LNCAP (cell line): ENCODE results near the gene NVL.

Experiments used
- CTCF ChIP-seq: fragments of 450-650 bp; IDR thresholded peaks from 2 replicates; pipeline ENCODE4 v1.5.1; 2017; ENCODE audit warnings: mild to moderate bottlenecking

NVL gene

DNA sequence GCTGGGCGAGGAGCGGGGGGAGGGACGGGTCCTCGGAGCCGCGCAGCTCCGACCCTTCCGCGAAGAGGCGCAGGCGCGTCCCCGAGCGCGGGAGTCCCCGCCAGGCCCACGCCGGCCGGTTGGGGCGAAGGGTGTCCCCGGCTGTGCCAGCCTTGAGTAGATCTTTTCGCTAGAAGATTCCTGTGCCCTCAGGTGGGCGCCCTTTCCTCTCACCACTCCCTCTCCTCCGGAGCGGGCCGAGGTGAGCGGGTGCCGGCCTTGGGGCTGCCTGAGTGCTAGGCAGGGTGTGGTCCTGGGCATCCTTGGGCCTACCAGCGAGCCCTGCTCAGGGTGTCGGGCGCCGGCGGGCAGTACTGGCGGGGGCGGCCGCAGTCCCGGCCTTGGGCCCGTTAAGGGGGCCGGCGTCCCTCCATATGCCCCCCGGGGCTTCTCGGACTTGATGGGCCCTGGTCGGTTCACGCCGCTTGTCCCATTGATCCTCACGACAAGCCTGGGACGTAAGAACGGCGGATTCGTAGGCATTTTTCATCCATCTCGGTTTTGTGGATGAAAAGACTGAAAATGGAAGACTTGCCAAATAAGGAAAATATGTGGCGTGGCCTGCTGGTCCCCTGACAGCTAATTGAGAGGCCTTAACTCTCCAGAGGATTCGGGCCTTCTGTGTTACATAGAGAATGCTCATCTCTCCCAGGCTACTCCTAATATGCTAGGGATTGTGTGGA lies 146.2 kb downstream of the NVL start:
- peak; percentile 11; the same call in 1 of the 2 replicates for TF ChIP-seq CTCF

DNA sequence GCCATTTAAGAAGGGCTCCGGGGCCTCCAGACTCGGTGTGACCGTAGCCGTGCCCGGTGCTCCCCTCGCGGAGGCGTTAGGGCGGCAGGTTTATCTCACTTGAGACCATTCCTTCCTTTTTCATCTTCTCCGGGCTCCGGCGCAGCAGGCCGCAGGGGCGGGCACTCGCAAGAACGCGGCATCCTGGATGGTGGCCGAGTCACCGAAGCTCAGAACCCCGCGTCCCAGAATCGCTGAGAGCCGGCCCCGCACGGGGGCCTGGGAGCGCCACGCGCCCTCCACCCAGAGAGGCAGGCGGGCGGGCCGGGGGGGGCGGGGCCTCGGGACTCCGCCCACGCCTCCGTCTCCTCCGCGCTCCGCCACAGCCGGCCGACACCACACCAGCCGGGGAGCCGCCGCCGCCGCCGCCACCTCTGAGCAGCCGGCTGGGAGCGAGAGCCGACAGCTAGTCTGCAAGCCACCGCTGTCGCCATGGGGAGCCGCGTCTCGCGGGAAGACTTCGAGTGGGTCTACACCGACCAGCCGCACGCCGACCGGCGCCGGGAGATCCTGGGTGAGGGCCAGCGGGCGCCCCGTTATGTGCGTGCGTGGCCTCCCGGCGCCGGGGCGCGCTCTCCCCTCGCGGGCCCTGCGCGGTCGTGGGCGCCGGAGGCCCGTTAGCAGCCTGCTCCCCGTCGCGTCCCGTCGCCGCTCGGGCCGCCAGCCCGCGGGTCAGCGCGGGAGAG lies 146.9 kb downstream of the NVL start, which contains the start of gene DEGS1:
DEGS1 (plus strand) TSS at position 375 of the 725 bp plus-strand sequence; CDS start at position 472, 97 bp downstream.
- no peak for TF ChIP-seq CTCF

- TF ChIP-seq CTCF: no peak
Measured at GRCh38 chr1:224182057-224182865, 147.7 kb downstream of the NVL start.

- TF ChIP-seq CTCF: no peak
Measured at GRCh38 chr1:224181453-224181810, 148.5 kb downstream of the NVL start.

DNA sequence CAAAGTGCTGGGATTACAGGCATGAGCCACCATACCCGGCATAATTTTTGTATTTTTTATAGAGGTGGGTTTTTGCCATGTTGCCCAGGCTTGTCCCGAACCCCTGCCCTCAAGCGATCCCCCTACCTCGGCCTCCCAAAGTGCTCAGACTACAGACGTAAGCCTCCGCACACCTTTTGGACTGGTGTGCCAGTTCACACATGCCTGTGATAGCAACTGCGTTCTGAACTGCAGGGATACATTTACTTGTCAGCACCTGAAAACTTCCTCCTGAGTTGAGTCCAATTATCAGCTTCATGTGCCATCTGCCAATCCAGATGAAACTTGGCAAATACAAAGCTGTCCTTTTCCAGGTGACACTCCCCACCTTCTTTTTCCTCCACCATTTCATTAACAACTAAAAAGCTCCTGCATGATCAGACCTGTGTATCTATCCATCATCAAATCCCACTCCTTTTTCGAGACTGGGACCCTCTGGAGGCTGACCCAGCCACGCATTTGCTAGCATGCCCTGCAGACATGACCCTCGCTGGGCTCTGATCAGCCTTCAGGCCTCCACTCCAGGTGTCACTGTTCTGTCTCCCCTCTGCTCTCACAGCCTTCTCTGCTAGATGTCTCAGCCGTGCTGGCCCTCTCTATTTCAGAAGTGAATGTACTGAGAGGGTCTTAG lies 149.1 kb downstream of the NVL start:
- TF ChIP-seq CTCF: no peak

DNA sequence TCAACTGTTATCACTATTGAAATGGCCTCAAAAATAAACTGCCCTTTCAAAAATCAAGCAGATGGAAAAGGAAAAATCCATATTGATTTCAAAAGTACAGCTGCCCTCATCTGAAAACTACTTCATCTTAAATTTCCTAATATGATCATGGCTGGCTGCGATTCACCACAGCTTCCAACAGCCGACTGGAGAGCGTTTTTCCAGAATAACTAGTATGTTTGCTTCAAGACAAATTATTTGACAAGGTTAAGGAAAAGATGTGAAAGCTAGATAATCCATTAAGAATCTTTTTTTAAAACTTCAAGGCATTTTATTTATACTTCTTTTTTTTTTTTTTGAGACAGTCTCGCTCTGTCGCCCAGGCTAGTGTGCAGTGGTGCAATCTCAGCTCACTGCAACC lies 151.1 kb downstream of the NVL start:
- no peak for TF ChIP-seq CTCF
